IMR-90 (cell line): ENCODE results near the gene ORC5.

Source experiments
- CHD1 ChIP-seq: IDR thresholded peaks from 2 replicates; pipeline ENCODE4 v1.6.1; 2012; ENCODE audit warnings: low read depth, low read length, improper control_type of control experiment
- FOS ChIP-seq: fragments of 150-350 bp; IDR thresholded peaks from 2 replicates; pipeline ENCODE4 v1.6.1; 2016; ENCODE audit warnings: low read depth, low read length
- MAFK ChIP-seq: IDR thresholded peaks from 2 replicates; pipeline ENCODE4 v1.6.1; 2012; ENCODE audit warnings: low read depth, low read length, improper control_type of control experiment
- MAZ ChIP-seq: IDR thresholded peaks from 2 replicates; pipeline ENCODE4 v1.6.1; 2012; ENCODE audit warnings: low read depth, mild to moderate bottlenecking, low read length, improper control_type of control experiment, moderate library complexity, borderline replicate concordance
- MXI1 ChIP-seq: IDR thresholded peaks from 2 replicates; pipeline ENCODE4 v1.6.1; 2012; ENCODE audit warnings: low read depth, mild to moderate bottlenecking, low read length, moderate library complexity, borderline replicate concordance
- POLR2A ChIP-seq: IDR thresholded peaks from 2 replicates; pipeline ENCODE4 v1.6.1; 2012; ENCODE audit warnings: mild to moderate bottlenecking, low read depth, low read length
- RAD21 ChIP-seq: IDR thresholded peaks from 2 replicates; pipeline ENCODE4 v1.6.1; 2012; ENCODE audit warnings: low read length, improper control_type of control experiment
- RCOR1 ChIP-seq: IDR thresholded peaks from 2 replicates; pipeline ENCODE4 v1.6.1; 2012; ENCODE audit warnings: mild to moderate bottlenecking, low read length, improper control_type of control experiment; ENCODE audit not compliant: insufficient replicate concordance
- RFX5 ChIP-seq: IDR thresholded peaks from 2 replicates; pipeline ENCODE4 v1.8.0; 2012; ENCODE audit warnings: low read depth, mild to moderate bottlenecking, low read length, moderate library complexity
- SMC3 ChIP-seq: fragments of 150-350 bp; IDR thresholded peaks from 2 replicates; pipeline ENCODE4 v1.6.1; 2016; ENCODE audit warnings: low read depth, mild to moderate bottlenecking, antibody characterized with exemption, low read length, moderate library complexity
- TF ChIP-seq, protein P1 (sequence below): fragments of 150-350 bp; IDR thresholded peaks from 2 replicates; pipeline ENCODE4 v1.6.1; 2017; ENCODE audit warnings: mild to moderate bottlenecking, antibody characterized with exemption, low read length, low read depth
- TF ChIP-seq, protein P2 (sequence below): conservative IDR thresholded peaks from 2 replicates; pipeline ENCODE4 v1.5.1; 2012; ENCODE audit warnings: mild to moderate bottlenecking, low read depth, low read length, improper control_type of control experiment

DNA sequence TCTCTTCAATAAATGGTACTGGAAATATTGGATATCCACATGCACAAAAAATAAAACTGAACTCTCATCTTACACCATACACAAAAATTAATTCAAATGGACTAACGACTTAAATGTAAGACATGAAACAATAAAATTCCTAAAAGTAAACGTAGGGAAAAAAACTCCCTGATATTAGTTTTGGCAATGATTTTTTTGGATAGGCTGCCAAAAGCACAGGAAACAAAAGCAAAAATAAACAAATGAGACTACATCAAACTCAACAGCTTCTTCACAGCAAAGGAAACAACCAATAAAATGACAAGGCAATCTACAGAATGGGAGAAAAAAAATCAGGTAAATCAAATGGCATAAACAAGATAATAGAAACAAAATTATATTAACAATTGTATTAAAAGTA is 65.7 kb downstream of the ORC5 start:
- TF ChIP-seq, protein P1, sequence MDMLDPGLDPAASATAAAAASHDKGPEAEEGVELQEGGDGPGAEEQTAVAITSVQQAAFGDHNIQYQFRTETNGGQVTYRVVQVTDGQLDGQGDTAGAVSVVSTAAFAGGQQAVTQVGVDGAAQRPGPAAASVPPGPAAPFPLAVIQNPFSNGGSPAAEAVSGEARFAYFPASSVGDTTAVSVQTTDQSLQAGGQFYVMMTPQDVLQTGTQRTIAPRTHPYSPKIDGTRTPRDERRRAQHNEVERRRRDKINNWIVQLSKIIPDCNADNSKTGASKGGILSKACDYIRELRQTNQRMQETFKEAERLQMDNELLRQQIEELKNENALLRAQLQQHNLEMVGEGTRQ = no peak
- TF ChIP-seq, protein P2, sequence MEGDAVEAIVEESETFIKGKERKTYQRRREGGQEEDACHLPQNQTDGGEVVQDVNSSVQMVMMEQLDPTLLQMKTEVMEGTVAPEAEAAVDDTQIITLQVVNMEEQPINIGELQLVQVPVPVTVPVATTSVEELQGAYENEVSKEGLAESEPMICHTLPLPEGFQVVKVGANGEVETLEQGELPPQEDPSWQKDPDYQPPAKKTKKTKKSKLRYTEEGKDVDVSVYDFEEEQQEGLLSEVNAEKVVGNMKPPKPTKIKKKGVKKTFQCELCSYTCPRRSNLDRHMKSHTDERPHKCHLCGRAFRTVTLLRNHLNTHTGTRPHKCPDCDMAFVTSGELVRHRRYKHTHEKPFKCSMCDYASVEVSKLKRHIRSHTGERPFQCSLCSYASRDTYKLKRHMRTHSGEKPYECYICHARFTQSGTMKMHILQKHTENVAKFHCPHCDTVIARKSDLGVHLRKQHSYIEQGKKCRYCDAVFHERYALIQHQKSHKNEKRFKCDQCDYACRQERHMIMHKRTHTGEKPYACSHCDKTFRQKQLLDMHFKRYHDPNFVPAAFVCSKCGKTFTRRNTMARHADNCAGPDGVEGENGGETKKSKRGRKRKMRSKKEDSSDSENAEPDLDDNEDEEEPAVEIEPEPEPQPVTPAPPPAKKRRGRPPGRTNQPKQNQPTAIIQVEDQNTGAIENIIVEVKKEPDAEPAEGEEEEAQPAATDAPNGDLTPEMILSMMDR = no peak
- no peak for TF ChIP-seq MAFK
- no peak for TF ChIP-seq RFX5
- TF ChIP-seq CHD1 = no peak
- TF ChIP-seq POLR2A = no peak
- TF ChIP-seq RCOR1 = no peak
- no peak for TF ChIP-seq RAD21
- no peak for TF ChIP-seq MXI1
- no peak for TF ChIP-seq MAZ
- TF ChIP-seq SMC3 = no peak
- TF ChIP-seq FOS = no peak
